CD8-positive, alpha-beta memory T cell (primary cell): Measurements from ENCODE around the gene USP53. TPM values are rescaled to one million over a fixed set of nuclear protein-coding genes. Genes with fewer than 3 reads are reported as not detected.
A peak's percentile ranks its signal among the peaks of the same experiment; 100 is the strongest.

Source experiments
- CTCF ChIA-PET: fragments of 350-600 bp; sonication (Branson Sonifier 250); formaldehyde crosslinking; loops from one replicate; lab custom pipeline; 2021; ENCODE audit warnings: antibody characterized with exemption; lab: Charles Lee
- POLR2A ChIA-PET: fragments of 350-600 bp; sonication (Branson Sonifier 250); formaldehyde crosslinking; loops from one replicate; lab custom pipeline; 2021; ENCODE audit warnings: antibody characterized with exemption; lab: Charles Lee
- DNase-seq, 5 donors: peaks; one replicate each; pipeline versions ENCODE4 v3.0.0 to v3.0.0-alpha.2; 2020 to 2022; ENCODE audit warnings: mixed read lengths in 1 of 5
- H3K27ac ChIP-seq: one replicate; pipeline ENCODE4 v1.7.0; 2013; ENCODE audit warnings: low read depth, mild to moderate bottlenecking, low read length, moderate library complexity
- H3K27me3 ChIP-seq: 2 replicates; pipeline ENCODE4 v1.7.0; 2013; ENCODE audit warnings: low read length, mild to moderate bottlenecking; ENCODE audit not compliant: insufficient read depth, poor library complexity, severe bottlenecking
- H3K36me3 ChIP-seq: 2 replicates; pipeline ENCODE4 v1.7.0; 2013; ENCODE audit warnings: mild to moderate bottlenecking, low read length, moderate library complexity; ENCODE audit not compliant: insufficient read depth
- H3K4me1 ChIP-seq: 2 replicates; pipeline ENCODE4 v1.7.0; 2013; ENCODE audit warnings: mild to moderate bottlenecking, low read length, moderate library complexity; ENCODE audit not compliant: insufficient read depth
- H3K4me3 ChIP-seq: 2 replicates; pipeline ENCODE4 v1.7.0; 2013; ENCODE audit warnings: mild to moderate bottlenecking, low read length
- H3K9me3 ChIP-seq: 2 replicates; pipeline ENCODE4 v1.7.0; 2013; ENCODE audit warnings: mild to moderate bottlenecking, low read length
- H3K27ac Mint-ChIP-seq, 8 donors: one replicate each; pipeline ENCODE4 v1.8.0; 2020 to 2021; ENCODE audit warnings: mixed read lengths in 8 of 8, mild to moderate bottlenecking in 6 of 8, inconsistent platforms in 3 of 8, moderate library complexity in 3 of 8
- H3K27me3 Mint-ChIP-seq, 2 donors: one replicate each; pipeline ENCODE4 v1.8.0; 2020 to 2021; ENCODE audit warnings: mixed read lengths in 2 of 2, mild to moderate bottlenecking in 1 of 2, moderate library complexity in 1 of 2
- H3K36me3 Mint-ChIP-seq, 3 donors: one replicate each; pipeline ENCODE4 v1.8.0; 2020 to 2021; ENCODE audit warnings: mixed read lengths in 3 of 3, inconsistent platforms in 1 of 3, mild to moderate bottlenecking in 1 of 3
- H3K4me1 Mint-ChIP-seq, 3 donors: one replicate each; pipeline ENCODE4 v1.8.0; 2020 to 2021; ENCODE audit warnings: mixed read lengths in 3 of 3, inconsistent platforms in 1 of 3, mild to moderate bottlenecking in 1 of 3
- H3K4me3 Mint-ChIP-seq, 7 donors: one replicate each; pipeline ENCODE4 v1.8.0; 2020 to 2021; ENCODE audit warnings: mixed read lengths in 7 of 7, mild to moderate bottlenecking in 6 of 7, moderate library complexity in 4 of 7, inconsistent platforms in 2 of 7
- H3K9me3 Mint-ChIP-seq, 5 donors: one replicate each; pipeline ENCODE4 v1.8.0; 2020 to 2022; ENCODE audit warnings: mixed read lengths in 5 of 5, mild to moderate bottlenecking in 3 of 5, moderate library complexity in 2 of 5, inconsistent platforms in 1 of 5
- polyA plus RNA-seq: library from polyadenylated mRNA; unstranded; fragments of 300-500 nt; fragmentation: Illumina TruSeq; gene quantifications from one replicate; pipeline ENCODE4 v1.2.3, GENCODE V29; 2021
- total RNA-seq, 2 experiments: library from RNA; stranded (reverse); gene quantifications; one replicate each; pipeline ENCODE4 v1.2.3, GENCODE V29; 2021

Gene USP53
- total and polyA plus RNA-seq, 3 experiments from 2014 or later = 9.8 to 11.0 (median 10.5) TPM

- no peaks in the 10 kb centered on the region for H3K36me3 ChIP-seq
- no peak for DNase-seq
- no peak overlapping the region for H3K27ac ChIP-seq
- peaks cover 1 to 3% of the 10 kb centered on the region in 2 donors for H3K27me3 Mint-ChIP-seq
- no peaks in the 10 kb centered on the region for H3K4me1 ChIP-seq
- no peak overlapping the region for H3K27ac Mint-ChIP-seq
- H3K4me3 Mint-ChIP-seq = no peak overlapping the region
- H3K4me3 ChIP-seq = no peak overlapping the region
- no peaks in the 10 kb centered on the region for H3K27me3 ChIP-seq
- H3K4me1 Mint-ChIP-seq = no peaks in the 10 kb centered on the region
- POLR2A ChIA-PET = no interaction called here
- CTCF ChIA-PET = no interaction called here
- peaks cover 2 to 12% (median 6%) of the 10 kb centered on the region in 3 donors for H3K36me3 Mint-ChIP-seq
- H3K9me3 ChIP-seq = no peaks in the 10 kb centered on the region
- no peaks in the 10 kb centered on the region for H3K9me3 Mint-ChIP-seq
Measured at GRCh38 chr4:119190354-119190753, 22.2 kb upstream of the USP53 start.

DNA sequence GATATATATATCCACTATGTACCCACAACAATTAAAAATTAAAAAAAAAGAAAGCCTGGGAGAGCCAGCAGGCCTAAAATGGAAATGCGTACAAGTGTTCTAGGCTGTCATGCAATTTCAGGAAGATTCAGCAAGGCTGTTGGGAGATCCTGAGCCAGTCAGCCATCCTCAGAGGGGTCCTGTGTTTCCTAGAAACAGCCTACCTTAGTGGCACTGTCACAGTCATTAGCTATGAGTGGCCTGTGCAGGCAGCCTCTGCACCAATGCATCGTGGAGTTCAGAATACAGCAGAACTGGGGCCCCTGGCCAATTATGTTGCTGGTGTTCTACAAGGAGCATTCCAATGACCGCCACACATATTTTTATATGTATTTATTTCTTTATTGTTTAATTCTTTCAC lies 21.0 kb upstream of the USP53 start:
- ChIA-PET POLR2A (no interaction called here), CTCF (no interaction called here)
- peaks cover 1 to 4% of the 10 kb centered on the region in 2 donors for H3K27me3 Mint-ChIP-seq
- no peaks in the 10 kb centered on the region for H3K4me1 Mint-ChIP-seq
- peaks cover 6 to 12% (median 11%) of the 10 kb centered on the region in 3 donors for H3K36me3 Mint-ChIP-seq
- no peaks in the 10 kb centered on the region for H3K4me1 ChIP-seq
- H3K36me3 ChIP-seq = no peaks in the 10 kb centered on the region
- no peak overlapping the region for H3K4me3 ChIP-seq
- no peak for DNase-seq
- no peak overlapping the region for H3K4me3 Mint-ChIP-seq
- H3K9me3 ChIP-seq = no peaks in the 10 kb centered on the region
- H3K27ac ChIP-seq = no peak overlapping the region
- no peaks in the 10 kb centered on the region for H3K9me3 Mint-ChIP-seq
- H3K27ac Mint-ChIP-seq = no peak overlapping the region
- no peaks in the 10 kb centered on the region for H3K27me3 ChIP-seq

- POLR2A ChIA-PET = no interaction called here
- no peak overlapping the region for H3K4me3 Mint-ChIP-seq
- H3K36me3 Mint-ChIP-seq = peaks cover 7 to 29% (median 12%) of the 10 kb centered on the region in 3 donors
- Histone ChIP-seq H3K27me3 (no peaks in the 10 kb centered on the region), H3K36me3 (no peaks in the 10 kb centered on the region), H3K9me3 (no peaks in the 10 kb centered on the region), H3K4me3 (no peak overlapping the region), H3K4me1 (no peaks in the 10 kb centered on the region), H3K27ac (no peak overlapping the region)
- CTCF ChIA-PET = no interaction called here
- peaks cover 0 to 5% (median 0%) of the 10 kb centered on the region in 5 donors for H3K9me3 Mint-ChIP-seq
- no peak for DNase-seq
- H3K27me3 Mint-ChIP-seq = peaks cover 4 to 18% of the 10 kb centered on the region in 2 donors
- peaks cover 0 to 5% (median 0%) of the 10 kb centered on the region in 3 donors for H3K4me1 Mint-ChIP-seq
- H3K27ac Mint-ChIP-seq = no peak overlapping the region
Measured at GRCh38 chr4:119197772-119198212, 14.7 kb upstream of the USP53 start.

DNA sequence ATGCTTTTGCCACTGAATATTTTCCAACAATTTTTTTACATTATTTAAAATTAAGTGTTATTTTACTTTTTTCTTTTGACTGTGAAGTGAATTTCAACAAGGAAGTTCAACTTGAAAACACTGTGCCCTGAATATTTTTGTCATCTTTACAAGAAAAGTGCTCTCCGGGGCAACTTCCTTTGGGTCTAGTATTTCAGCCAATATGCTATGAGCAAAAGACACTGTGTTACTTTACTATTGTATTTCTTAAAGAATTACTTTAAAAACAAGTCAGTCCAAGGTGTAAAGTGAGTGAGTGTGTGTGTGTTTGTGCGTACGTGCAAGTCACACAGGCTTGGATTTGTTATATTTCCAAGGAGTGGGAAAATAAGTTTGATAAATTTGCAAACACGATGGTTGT lies 7.6 kb upstream of the USP53 start:
- Histone ChIP-seq H3K36me3 (no peaks in the 10 kb centered on the region), H3K4me3 (no peak overlapping the region), H3K27me3 (no peaks in the 10 kb centered on the region), H3K27ac (no peak overlapping the region), H3K4me1 (no peaks in the 10 kb centered on the region), H3K9me3 (no peaks in the 10 kb centered on the region)
- peak overlapping the region in 1 of 8 donors; percentile 54 for H3K27ac Mint-ChIP-seq
- CTCF ChIA-PET = no interaction called here
- POLR2A ChIA-PET = interaction anchor here (0.6 kb wide), 1 partner anchor 7 kb away, joined by 3 read pairs; no protein-coding TSS in a partner anchor
- peaks cover 0 to 9% of the 10 kb centered on the region in 2 donors for H3K27me3 Mint-ChIP-seq
- H3K4me3 Mint-ChIP-seq = no peak overlapping the region
- peaks cover 0 to 5% (median 0%) of the 10 kb centered on the region in 5 donors for H3K9me3 Mint-ChIP-seq
- peaks cover 0 to 10% (median 1%) of the 10 kb centered on the region in 3 donors for H3K36me3 Mint-ChIP-seq
- H3K4me1 Mint-ChIP-seq = peaks cover 0 to 19% (median 8%) of the 10 kb centered on the region in 3 donors
- no peak for DNase-seq

DNA sequence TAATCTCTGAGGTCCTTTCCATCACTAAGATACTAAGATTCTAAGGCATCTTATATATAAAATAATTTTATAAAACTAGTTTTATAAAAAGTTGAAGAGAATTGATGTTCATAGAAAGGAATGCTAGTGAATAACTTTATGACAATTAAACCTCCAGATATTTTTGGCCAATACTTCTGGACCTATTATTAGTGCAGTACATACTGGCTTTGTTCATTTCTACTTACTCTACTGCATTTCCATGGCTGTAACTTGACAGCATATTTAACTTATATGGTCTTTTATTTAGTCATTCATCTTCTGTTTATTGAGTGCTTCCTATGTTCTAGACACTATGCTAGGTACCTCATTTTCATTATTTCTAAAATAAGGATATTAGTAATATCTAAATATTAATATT lies 6.8 kb upstream of the USP53 start:
- H3K27ac ChIP-seq = no peak overlapping the region
- Mint-ChIP-seq H3K4me1 (peaks cover 4 to 23% (median 9%) of the 10 kb centered on the region in 3 donors), H3K4me3 (no peak overlapping the region), H3K27me3 (peaks cover 0 to 4% of the 10 kb centered on the region in 2 donors), H3K9me3 (peaks cover 0 to 4% (median 0%) of the 10 kb centered on the region in 5 donors), H3K36me3 (peaks cover 0 to 3% (median 1%) of the 10 kb centered on the region in 3 donors), H3K27ac (no peak overlapping the region)
- CTCF ChIA-PET = no interaction called here
- no peaks in the 10 kb centered on the region for H3K9me3 ChIP-seq
- no peak for DNase-seq
- POLR2A ChIA-PET = no interaction called here
- H3K36me3 ChIP-seq = no peaks in the 10 kb centered on the region
- no peak overlapping the region for H3K4me3 ChIP-seq
- H3K4me1 ChIP-seq = no peaks in the 10 kb centered on the region
- H3K27me3 ChIP-seq = no peaks in the 10 kb centered on the region

DNA sequence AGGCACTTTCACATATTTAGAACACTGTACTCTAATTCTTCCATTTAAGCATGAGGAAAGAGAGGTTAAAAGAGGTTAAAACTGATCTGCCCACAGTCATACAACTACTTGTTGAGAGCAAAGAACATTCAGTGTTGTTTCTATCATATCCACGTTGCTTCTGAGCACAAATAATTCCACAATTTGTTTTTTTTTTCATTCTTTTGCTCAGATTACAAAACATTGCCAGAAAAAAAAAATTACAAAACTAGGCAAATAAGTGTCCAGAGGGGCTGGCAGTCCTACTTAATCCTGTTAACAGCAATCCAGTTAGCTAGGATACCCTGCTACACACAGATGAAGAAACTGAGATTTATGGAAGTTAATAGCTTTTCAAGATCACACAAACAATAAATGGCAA lies 6.3 kb upstream of the USP53 start:
- Histone ChIP-seq H3K4me1 (peaks cover 2% of the 10 kb centered on the region), H3K36me3 (no peaks in the 10 kb centered on the region), H3K27me3 (no peaks in the 10 kb centered on the region), H3K4me3 (no peak overlapping the region), H3K9me3 (no peaks in the 10 kb centered on the region), H3K27ac (no peak overlapping the region)
- Mint-ChIP-seq H3K27me3 (peaks cover 0 to 4% of the 10 kb centered on the region in 2 donors), H3K9me3 (peaks cover 0 to 4% (median 0%) of the 10 kb centered on the region in 5 donors), H3K27ac (no peak overlapping the region), H3K4me1 (peaks cover 8 to 28% (median 14%) of the 10 kb centered on the region in 3 donors), H3K36me3 (peaks cover 0 to 1% (median 0%) of the 10 kb centered on the region in 3 donors), H3K4me3 (no peak overlapping the region)
- DNase-seq = no peak
- CTCF ChIA-PET = no interaction called here
- POLR2A ChIA-PET = no interaction called here

DNA sequence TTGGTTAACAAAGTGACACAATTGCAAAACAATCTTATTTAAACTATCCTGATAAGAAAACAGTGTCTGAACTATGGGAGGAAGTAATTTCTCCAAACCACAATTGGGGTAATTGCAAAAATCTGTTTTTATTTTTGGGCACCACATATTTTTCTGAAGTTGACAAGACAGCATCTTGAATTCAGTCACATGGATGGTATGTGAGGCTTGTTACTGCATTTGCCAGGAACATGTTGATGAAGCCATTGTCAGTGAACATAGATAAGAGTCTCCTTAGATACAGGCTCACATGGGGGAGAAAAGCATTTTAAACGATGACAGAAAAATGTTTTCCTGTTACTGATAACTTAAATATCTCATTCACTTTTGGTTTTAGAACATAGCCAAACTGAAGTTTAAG lies 5.5 kb upstream of the USP53 start:
- Histone ChIP-seq H3K4me3 (no peak overlapping the region), H3K27me3 (no peaks in the 10 kb centered on the region), H3K4me1 (peaks cover 9% of the 10 kb centered on the region), H3K9me3 (no peaks in the 10 kb centered on the region), H3K27ac (no peak overlapping the region), H3K36me3 (no peaks in the 10 kb centered on the region)
- Mint-ChIP-seq H3K27ac (no peak overlapping the region), H3K27me3 (no peaks in the 10 kb centered on the region), H3K9me3 (no peaks in the 10 kb centered on the region), H3K4me1 (peaks cover 16 to 37% (median 23%) of the 10 kb centered on the region in 3 donors), H3K36me3 (peaks cover 0 to 4% (median 0%) of the 10 kb centered on the region in 3 donors), H3K4me3 (no peak overlapping the region)
- ChIA-PET CTCF (no interaction called here), POLR2A (no interaction called here)
- DNase-seq = no peak

DNA sequence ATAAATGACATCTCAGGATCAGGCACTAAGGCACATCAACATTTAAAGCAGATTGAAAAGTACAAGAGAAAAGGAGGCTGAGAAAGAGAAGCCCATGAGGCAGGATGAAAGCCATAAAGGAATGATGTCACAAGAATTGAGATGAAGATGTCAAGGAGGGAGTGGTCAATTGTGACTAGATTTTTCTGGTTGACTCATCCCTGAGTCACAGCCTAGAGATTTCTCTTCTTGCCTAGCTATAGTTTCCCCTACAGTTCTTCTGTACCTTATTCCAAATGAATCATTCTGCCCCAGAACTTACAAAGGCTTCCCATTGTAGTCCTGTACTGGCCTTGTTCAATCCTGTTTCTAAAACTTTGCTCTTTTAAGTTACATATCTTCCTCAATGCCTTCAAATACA lies 3.4 kb upstream of the USP53 start:
- Mint-ChIP-seq H3K36me3 (peaks cover 0 to 16% (median 0%) of the 10 kb centered on the region in 3 donors), H3K9me3 (no peaks in the 10 kb centered on the region), H3K27ac (peak overlapping the region in 3 of 8 donors; percentile 3 to 65 (median 24)), H3K4me3 (peak overlapping the region in 1 of 7 donors; percentile 37), H3K27me3 (no peaks in the 10 kb centered on the region), H3K4me1 (peaks cover 24 to 42% (median 35%) of the 10 kb centered on the region in 3 donors)
- DNase-seq = no peak
- ChIA-PET CTCF (interaction anchor here (0.8 kb wide), 1 partner anchor 168 kb away, joined by 3 read pairs; no protein-coding TSS in a partner anchor), POLR2A (interaction anchor here (0.7 kb wide), 1 partner anchor 67 kb away, joined by 3 read pairs; no protein-coding TSS in a partner anchor)
- Histone ChIP-seq H3K27ac (no peak overlapping the region), H3K9me3 (no peaks in the 10 kb centered on the region), H3K27me3 (no peaks in the 10 kb centered on the region), H3K4me3 (no peak overlapping the region), H3K36me3 (no peaks in the 10 kb centered on the region), H3K4me1 (peaks cover 14% of the 10 kb centered on the region)
